ENCODE data around the gene SCEL.

DNA sequence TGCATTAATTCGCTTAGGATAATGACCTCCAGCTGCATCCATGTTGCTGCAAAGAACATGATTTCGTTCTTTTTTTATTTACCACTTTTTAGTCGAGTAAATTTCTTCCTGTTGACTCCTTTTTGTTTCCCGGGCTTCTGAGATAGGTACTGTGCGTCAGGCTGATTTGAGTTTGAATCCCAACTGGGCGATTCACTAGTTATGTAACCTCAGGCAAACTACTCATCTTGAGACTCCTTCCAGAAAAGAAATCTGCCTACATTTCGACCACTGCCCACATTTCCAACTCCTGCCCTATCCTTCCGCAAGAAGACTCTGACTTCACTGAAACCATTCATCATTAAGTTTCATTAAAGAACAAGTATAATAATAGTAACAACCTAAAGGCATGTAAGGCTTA lies 8.2 kb downstream of the SCEL start:
- TF ChIP-seq POLR2A (IDR thresholded peaks at IDR 0.05; ENCODE audit: low read length): no peak
- TF ChIP-seq GATA1 (IDR thresholded peaks at IDR 0.05; ENCODE audit: low read depth, low read length): no peak
